Islet of Langerhans (tissue), 1 donor: ENCODE results near the gene KIAA1755.

Source experiments
- FAIRE-seq: peaks from one replicate; lab custom pipeline; 2011; peaks lifted over from hg19 to GRCh38; lab: Jason Lieb, UNC

Gene KIAA1755

DNA sequence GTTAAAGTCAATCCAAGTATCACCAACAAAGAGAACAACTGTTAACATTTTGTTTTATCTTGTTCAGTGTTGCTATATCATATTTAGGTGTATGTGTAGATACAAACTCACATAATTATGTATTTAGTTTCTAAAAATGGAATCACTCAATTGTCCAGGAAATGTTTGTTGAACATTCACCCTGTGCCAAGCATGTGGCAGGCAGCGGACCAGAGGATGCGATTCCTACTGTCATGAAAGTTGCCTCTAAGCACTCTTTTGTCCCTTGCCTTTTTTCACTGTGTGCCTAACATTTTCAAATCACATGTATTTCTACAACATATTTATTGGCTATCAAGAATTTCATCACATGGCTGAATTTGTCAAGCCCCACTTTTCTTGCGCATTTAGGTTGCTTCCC lies 78.6 kb downstream of the KIAA1755 start:
- no peak for FAIRE-seq

DNA sequence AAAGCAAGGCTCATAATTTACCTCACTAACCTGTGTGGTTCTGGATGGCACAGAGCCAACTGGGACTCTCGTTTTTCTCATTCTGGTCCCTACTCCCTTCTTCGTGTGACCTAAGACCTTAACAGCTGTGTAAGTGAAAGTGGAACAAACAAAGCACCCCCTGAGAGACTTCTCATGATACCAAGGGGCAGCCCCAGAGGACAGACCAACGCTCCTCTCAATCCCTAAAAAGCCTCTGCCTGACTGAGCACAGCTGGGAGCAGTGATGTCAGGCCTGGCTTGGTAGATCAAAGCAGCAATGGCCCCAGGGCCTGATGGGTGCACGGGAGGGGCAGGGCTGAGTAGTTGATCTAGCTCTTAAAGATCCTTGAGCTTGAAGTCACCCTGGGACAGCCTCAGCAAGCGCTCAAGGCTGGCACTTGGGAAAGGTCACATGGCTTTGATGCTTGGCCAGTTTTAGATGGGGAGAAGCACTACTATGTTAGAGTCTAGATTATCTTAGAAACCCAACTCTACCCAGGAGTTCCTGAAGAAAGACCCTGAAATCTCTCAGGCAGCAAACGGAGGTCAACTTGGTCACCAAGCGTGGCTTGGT lies 79.2 kb downstream of the KIAA1755 start:
- no peak for FAIRE-seq

DNA sequence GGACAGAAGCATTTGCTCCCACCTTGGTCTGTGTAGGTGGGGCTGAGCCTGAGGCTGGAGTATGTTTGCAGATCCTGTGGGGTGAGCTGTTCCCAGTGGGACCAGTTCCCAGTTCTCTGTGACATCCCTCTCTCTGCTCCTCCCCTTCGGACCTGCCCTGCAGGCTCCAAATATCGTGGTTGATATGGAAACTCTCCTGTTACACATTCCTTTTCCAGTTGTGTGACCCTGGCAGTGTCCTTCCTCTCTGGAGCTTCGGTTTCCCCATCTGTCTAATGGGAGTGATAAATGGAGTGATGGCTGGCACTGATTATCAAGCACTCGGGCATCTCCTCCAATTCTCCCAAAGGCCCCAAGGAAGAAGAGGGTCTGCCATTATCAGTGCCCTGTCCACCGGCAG lies 79.8 kb downstream of the KIAA1755 start:
- no peak for FAIRE-seq

DNA sequence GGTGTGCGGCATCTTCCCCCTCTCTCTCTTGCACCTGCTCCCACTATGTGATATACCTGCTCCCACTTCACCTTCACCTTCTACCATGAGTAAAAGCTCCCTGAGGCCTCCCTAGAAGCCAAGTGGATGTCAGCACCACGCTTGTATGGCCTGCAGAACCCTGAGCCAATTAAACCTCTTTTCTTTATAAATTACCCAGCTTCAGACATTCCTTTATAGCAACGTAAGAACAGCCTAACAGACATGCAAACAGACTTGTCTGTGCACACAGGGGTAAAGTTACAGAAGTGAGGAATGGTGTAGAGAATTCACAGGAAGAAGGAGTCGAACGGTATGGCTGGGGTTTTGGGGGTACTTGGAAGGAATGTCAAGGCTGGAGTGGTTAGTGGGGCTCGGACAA lies 80.7 kb downstream of the KIAA1755 start:
- no peak for FAIRE-seq

DNA sequence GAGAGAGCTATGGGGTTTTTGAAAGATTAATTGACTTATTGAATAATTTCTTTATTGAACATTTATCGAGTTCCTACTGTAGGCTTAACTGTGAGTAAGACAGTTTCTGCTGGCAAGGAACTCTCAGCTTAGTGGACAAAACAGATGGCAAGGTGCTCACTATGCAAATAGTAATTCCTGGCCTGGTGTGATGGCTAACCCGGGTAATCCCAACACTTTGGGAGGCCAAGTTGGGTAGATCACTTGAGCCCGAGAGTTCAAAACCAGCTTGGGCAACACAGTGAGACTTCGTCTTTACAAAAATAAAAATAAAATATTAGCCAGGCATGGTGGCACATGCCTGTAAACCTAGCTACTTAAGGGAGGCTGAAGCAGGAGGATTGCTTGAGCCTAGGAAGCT lies 82.0 kb downstream of the KIAA1755 start:
- FAIRE-seq: no peak

DNA sequence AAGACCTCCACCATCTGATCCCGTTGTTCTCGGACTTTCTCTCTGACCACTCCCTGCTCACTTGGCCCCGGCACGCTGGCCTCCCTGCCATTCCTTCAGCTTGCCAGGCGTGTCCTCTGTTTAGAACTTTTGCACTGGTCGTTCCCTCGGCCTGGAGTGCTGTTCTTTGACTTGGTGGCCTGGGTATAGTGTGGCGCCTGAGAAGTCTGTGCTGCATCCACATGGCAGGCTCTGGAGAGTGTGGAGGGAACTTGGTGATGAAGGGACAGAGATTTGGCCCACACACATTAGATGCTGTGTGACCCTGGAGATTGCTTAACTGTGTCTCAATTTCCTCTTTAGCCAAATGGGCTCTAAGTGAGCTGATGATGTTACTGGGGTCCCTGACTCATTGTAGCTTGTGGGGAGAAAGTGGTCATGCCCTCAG lies 82.5 kb downstream of the KIAA1755 start:
- FAIRE-seq: no peak

DNA sequence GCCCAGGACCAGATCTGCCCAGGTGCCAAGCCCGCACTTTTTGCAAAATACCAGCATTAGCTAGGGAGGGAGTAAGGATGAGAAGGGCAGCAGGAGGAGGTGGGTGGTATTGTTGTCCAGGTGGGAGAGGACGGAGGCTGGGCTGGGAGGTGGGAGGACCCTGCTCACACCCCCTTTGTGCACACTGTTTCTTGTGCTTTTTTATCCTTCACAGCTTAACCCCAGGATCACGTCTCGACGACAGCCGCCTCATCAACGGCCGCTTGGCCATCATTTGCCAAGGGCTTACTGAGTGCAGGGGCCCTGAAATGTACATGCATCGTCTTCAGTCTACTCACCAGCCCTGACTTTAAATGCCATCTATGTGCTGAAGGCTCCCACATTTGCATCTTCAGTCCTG lies 83.3 kb downstream of the KIAA1755 start:
- no peak for FAIRE-seq

DNA sequence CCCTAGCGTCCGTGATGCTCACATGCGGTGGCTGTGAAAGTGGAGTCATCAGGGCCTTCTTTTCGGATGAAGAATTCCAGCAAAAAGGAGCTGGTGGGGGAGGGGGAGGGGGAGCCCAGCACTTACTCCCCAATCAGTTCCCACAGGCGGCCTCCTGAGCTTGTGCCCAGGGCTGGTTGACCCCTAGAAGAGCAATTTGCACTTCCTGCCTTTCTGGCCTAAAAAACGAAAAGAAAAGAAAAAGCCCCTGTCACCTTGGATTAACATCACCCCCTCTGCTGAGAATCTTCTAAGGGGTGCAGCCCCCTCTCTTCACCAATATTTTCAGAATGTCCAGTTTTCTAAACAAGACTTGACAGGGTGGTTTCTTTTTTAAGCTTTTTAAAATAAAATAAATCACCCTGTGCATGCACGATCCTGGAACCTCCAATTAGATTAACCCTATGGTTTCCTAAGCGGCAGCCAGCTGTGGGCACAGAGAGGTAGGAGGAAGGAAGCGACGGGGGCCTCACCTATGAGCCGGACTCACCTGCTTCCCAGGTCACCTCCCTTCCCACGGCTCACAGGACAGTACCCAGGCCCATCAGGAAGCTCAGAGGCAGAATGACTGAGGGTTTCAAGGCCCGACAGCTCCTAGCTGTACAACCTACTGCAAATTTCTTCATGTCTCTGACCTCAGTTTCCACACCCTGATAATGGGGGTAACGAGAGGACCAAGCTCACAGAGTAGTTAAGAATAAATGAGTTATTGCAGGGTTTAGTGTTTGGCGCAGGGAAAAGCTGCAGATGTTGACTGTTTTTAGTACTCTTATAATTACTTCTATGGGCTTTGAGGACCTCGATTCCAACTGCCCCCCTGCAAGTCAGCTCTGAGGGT lies 85.0 kb downstream of the KIAA1755 start:
- FAIRE-seq: no peak

DNA sequence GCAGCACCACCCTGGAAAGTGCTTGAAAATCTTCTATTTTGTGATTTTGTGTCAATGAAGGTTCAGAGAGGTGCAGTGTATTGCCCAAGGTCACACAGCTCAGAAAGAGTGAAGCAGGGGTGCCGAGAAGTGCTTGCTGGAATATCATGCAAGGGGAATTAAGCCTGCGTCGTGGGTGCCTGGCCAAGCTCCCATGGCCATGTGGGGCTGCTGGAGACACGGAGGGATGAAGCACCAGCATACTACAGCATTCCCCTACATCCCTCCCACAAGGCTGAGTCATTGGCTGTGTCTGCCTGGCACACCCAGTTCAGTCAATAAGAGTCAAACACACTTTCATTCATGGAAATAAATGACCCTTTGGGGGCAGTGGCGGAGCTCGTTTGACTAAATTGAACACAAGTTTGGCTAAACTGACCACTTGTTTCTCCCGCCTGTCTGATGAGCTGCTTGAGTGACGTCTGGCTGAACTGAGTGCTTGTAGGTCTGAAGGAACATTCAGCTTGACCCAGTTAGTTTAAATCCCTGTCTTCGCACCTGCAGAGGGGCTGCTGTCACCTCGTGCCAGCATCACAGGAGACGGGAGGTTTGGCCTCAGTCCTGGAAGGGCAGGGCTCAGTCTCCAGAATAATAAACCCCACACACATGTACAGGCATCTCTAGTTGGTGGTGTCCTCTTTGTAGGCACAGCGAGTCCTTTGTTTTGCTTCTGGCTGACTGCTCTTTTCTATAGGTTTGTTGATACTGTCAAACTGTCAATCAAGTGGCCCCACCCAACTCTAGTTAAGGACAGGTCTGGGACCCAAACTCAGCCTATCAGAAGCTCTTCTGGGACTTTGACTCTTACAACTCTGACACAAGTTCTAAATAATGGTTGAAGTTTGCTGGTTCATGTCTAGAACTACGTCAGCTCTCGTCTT lies 87.0 kb downstream of the KIAA1755 start:
- no peak for FAIRE-seq

DNA sequence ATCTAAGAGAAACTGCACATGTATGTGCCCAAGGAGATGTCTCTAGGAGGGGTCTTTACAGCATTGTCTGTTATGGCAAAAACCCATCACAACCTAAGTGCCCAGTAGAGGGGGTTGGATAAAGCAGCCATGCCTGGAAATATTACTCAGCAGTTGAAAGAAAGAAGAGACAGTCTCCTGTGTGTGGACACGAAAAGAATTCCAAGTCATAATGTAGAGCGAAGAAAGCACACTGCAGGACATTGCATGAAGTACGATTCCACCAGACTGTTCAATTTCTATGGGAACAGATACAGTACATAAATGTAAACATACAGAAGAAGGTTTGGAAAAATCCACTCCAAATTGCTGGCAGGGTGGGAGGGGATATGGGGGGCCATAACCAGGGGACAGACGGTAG lies 88.1 kb downstream of the KIAA1755 start:
- FAIRE-seq: no peak

DNA sequence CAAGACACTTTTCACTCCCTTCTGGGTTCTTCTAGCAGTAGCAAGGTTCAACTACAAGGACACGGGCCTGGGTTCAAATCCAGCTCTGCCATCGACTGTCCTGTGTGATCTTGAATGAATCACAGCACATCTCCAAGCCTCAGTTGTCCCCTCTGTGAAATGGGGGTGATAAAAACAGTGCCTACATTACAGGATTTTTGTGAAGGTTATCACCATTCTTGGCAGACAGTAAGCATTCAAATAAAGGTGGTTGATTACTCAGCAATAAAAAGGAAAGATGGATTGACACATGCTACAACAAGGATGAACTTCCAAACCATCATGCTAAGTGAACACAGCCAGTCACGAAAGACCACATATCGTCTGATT lies 88.9 kb downstream of the KIAA1755 start:
- no peak for FAIRE-seq

DNA sequence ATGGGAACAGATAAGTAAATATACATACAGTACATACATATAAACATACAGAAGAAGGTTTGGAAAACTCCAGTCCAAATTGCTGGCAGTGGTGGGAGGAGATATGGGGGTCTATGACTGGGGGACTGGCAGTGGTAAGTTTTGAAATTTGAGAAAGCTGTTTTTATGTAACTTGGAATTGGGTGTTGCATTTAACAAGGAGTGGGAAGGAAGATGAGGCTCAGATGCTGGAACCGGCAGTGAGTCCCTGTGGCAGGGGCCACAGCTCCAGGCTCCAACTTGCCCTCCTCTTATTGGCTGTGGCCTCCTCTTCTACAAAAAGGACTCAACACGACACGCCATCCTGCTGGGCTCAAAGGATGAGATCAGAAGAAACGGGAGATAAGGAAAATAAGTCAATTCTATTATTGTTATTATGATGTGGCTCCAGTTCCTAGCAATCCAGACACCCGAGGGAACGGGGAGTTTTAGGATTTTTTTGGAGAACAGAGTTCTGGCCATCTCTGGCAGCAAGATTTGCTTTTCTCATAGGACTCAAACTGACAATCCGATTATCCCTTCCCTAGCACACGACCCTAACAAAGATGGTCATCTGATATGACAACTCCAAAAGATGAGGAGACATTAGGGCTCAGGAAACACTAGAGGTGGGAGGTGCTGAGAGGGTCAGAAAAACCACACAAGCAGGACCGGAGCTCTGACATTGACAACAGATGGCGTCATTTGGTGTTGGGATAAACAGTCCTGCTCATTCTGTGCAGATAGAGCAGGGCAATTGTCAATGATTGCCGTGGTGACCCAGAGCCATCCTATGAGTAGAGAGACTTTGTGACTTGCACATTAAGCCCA lies 89.5 kb downstream of the KIAA1755 start:
- FAIRE-seq: no peak

DNA sequence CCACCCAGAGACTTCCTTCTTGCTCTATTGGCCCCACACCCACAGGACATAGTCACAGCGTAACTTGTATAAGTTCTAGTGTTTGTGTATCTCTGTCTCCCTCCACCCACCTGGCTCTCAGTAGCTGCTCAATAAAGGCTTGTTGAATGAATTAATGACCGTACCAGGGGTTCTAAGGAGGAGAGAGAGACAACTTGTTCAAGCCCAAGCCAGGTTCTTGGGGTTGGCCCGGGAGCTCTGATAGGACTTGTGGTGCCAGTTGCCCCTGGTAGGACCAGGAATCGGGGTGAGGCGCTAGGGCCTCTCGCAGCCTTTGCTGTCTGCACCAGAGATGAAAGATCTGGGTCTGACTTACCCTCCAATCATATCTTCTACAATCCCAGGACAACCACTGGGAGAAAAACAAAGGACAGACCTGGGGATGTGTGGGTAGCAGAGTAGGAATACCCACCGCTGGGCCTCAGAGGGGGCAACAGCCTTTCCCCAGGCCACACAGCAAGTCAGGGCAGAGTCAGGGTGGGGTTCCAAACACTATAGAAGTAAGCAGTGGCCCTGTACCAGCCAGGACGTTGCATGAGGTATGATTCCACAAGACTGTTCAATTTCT lies 90.2 kb downstream of the KIAA1755 start:
- FAIRE-seq: no peak

DNA sequence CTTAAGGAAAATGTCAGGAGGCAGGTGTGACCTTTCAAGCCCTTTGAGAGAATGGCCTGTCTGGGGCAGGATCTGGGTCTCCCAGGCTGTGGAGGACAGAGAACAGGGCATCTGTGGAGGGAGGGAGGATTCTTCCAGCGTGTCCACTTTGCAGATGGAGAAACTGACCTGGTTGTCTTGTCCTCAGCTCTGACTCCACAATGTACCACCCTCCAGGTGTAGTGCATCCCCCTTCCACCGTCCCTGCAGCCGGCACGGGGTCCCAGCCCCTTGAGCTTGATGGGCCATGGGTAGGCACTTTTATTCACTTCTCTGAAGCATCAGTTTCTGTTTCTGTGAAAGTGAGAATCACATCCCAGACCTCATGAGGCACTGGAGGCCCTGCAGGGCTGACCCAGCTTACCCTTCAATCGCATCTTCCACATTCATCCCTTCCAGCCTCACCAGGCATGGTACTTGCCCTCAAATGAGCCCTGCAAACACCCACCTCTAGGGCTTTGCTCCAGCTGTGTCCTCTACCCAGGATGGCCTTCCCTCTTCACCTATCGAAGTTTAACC lies 90.8 kb downstream of the KIAA1755 start:
- no peak for FAIRE-seq

DNA sequence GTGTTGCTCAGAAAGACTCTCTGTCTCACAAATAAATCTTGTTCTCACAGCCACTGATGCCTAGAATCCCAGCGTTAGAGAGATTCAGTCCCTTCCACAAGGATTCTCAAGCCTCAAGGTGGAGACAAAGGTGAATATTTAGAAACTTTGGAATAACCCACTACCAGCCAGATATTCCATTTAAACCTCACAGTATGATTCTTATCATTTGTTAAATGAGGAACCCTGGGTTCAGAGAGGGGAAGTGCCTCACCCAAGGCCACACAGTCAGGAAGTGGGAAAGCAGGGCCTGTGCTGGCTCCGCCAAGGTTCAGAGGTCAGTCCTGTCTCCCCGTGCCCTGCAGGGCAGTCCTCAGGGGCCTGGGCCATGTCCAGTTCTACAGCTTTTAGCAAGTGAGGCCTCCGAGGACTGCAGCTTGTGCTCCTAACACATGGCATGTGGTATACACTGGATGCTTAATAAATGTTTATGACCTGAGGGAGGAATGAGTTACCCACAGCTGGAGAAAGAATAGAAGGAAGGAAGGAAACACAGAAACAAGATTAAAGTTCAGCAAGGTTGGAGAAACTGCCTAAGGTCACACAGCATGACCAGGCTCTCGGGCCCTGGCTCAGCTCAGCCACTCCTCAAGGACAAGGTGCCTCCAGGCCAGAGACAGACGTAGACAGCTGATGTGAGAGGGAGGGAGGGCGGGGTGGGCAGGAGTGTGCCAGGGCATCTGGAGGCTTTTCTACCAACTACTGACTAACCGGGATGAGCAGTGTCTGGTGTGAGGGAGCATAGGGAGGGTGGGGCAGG lies 91.5 kb downstream of the KIAA1755 start:
- no peak for FAIRE-seq

DNA sequence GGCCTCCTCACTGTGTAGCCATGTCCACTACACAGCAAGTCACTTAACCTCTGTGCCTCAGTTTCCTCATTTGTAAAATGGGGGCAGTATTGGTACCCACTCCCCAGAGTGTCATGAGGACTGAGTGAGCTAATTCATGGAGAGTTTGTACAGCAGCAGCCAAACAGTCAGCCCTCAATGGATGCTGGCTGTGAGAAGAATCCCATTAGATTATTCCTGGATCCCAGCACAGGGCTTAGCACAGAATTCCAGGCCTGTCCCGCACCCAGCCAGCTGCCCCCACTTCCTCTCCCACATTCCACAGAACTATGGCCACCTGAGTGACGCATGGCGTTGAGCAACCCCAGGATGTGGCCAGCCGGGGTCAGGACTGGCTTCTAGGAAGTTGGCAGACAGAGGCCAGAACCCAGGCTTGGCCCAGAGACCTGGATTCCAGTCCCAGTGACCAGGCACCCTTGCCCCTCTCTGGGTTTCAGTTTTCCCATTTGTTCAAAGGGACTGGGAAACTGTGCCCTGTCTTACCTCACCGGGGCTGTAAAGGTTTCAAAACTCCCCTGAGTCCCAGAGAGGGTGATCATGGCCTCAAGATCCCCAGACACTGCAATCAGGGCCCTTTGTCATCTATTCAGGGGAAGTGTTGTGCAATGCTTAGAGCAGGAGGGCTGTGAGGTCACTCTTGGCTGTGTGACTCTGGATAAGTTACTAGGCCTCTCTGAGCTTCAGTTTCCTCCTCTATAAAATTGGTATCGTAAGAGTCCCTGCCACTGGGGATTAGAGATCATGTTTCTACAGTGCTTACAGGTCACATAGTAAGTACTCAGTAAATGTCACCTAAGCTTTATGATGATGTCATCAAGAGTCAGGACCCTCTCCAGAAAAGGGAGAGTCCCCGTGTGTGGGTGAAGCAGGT lies 92.4 kb downstream of the KIAA1755 start:
- no peak for FAIRE-seq

DNA sequence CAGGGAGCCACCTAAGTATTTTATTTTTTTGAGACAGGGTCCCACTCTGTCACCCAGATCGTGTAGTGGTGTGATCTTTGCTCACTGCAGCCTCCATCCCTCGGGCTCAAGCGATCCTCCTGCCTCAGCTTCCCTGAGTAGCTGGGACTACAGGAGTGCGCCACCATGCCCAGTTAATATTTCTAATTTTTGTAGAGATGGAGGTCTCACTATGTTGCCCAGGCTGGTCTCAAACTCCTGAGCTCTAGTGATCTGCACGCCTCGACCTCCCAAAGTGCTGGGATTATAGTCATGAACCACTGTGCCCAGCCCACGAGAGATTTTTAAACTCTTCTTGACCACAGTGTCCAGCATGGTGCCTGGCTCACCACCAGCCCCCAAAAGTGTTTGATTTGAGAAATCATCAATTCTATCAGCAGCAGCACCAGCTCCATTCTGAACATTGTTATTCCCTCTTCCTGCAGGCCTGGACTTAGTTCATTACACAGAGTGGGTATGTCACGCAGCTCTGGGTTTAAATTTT lies 93.1 kb downstream of the KIAA1755 start:
- no peak for FAIRE-seq

DNA sequence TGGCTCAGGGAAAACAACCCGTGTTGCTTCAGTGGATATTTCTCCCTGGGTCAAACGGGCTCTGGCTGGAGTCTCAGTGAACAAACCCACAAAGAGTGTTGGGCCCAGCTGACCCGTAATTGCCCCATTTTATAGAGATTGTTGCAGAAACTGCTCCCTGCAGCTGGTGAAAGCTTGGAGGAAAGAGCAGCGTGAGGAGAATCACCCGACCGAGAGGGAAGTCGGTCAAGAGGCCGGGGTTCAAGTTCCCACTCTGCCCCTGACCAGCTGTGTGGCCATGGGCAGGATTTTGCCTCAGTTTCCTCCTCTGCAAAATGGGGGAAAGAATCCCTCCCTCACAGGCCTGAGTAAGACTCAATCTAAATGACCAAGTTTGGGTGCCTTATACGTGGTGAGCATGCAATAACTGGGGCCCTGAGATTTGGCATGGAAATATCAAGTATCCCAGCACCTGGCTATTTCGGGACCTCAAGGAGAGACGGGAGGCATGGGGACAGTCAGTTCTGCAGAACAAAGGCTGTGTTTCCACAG lies 93.8 kb downstream of the KIAA1755 start:
- FAIRE-seq: no peak
